ENCODE results near the gene NFIC.
"Not testable (repeated sequence)": the region's sequence is repeated elsewhere in the genome, so short reads cannot be mapped to it uniquely, and the experiment has no call there.

NFIC gene

DNA sequence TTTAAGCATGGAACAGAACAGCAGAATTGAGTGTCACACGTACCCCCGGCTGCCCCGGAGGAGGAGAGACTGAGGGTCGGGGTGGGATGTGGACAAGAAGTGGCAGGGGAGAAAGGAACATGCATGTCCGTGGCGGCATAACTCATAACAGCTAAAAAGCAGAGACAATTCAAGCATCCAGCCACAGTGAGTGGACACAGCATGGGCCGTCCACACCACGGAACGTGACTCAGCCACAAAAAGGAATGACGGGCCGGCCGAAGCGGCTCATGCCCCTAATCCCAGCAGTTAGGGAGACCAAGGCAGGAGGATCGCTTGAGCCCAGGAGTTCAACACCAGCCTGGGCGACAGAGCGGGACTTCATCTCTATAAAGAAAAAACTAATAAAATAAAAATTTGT is 126.5 kb downstream of the NFIC start:
- DNase-seq (ENCODE audit: low spot score), result no peak

DNA sequence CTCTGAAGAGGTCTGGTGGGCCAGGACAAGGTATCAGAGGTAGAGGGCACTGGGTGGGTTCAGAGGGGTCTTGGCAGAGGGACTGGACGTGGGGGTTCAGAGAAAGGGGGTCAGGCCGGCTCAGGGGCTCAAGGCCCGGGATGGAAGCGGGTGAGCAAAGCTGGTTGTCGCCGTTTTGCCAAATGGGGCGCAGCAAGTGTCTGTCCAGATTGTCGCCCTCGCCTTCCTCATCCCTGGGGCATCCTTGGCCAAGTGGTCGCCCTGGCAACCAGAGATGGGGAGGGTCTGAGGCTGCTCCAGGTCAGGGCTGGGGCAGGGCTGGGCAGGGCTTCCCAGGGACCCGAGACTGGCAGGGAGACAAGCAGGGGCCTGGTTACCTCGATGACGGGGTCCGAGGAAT is 127.3 kb downstream of the NFIC start:
- no peak for DNase-seq (ENCODE audit: low spot score)

GRCh38 chr19:3494051-3494450 is 127.7 kb downstream of the NFIC start:
- DNase-seq (ENCODE audit: low spot score), result peak; percentile 59

DNA sequence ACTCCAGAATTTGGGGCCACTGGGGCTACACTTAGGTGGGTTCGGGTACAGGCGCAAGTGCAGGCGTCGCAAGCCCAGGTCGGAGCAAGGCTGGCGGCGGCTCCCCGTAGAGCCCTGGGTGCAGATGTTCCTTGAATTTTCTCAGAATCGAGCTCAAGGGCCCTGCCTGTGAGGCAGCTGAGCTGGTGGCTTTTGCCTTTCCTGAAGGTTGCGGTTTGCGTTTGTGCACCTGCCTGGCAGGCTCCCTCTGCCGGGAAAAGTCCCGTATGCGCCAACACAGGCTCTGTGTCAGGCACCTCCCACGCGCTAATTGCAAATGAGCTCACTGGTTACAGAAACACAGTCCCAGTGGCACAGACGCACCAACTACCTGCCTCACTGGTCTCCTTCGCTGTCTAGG is 128.2 kb downstream of the NFIC start:
- no peak for DNase-seq (ENCODE audit: low spot score)

DNA sequence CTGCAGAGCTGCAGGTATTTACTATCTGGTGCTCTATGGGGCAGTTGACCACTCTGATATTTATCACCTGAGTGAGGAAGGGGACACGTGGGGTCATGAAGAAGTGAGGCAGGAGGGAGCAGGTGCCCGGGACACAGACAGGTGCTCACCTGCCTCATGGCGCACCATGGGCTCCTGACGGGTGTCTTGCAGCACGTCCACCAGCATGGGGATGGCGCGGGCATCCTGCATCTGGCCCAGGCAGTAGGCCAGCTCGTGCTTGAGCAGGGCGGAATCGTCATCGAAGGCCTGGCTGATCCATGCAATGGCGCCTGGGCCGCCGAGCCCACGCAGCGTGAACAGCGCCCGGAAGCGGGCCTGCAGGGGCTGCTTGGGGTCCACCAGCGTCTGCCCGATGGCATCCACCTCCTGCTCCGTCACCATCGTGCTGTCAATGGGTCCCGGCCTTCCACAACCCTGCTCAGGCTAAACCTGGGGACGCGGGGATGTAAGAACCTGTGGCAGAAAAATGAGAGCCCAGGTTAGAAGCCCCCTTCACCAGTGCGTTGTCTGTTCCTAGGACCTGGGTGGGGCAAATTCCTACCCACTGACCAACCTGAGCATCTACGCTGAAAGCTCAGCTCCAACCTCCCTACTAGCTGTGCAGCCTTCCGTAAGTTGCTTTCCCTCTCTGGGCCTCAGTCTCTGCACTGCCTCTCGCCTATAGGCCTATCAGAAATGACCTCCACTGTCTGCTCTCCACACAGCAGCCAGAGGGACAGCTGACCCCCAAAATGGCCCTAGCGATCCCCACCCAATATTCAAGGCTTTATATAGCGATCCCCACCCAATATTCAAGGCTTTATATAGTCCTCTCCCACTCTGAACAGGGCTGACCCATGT is 130.2 kb downstream of the NFIC start:
- no peak for DNase-seq (ENCODE audit: low spot score)

DNA sequence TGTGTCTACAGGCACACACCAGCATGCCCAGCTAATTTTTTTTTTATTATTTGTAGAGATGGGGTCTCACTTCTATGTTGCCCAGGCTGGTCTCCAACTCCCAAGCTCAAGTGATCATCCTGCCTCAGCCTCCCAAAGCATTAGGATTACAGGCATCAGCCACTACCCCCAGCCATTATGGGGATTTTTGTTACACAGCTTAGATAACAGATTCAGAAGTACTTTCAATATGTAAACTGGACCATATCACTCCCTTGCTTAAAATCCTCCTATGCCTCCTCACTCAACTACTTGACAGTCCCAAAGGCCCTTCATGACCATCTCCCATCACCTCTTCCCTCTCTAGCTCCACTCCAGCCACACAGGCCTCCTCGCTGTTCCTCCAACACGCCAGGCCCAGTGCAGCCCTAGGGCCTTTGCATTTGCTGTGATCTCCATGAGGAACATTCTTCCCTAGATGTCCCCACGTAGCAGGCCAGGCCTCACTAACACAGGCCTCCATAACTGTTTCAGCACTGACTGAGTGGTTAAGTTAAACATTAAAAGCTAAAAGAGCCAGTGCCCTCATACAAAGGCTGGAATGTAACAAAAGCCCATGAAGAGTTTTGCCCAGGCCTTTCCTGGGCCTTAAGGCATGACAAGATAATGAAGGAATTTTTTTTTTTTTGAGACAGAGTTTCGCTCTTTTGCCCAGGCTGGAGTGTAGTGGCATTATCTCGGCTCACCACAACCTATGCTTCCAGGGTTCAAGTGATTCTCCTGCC is 131.6 kb downstream of the NFIC start:
- DNase-seq (ENCODE audit: low spot score), result no peak

DNA sequence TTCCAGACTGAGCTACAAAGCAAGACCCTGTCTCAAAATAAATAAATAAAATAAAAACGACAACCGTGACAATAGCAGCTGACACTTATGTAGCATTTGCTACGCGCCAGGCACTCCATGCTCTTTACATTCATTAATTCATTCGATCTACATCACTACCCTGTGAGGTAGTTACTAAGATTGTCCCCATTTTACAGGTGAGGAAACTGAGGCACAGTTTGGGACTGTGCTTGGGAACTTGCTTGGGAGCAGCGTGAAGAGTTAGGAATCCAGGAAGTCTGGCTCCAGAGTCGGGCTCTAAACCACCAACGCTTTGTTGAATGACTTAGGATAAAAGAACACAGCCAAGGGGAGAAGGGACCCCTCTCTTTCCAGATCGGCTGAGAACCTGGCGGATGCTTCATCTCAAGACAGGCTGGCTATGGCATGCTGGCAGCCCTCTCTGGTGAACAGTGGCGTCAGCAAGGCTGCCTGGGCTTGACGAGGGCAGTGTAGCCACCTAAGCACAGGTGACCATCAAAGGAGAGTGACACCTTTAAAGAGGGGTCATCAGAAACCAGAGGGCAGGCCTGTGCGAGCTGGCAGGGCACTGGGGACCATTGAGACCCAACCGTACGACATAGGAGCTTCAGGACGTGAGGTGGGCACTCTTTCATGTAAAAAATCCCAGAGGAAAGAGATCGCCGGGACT is 133.5 kb downstream of the NFIC start:
- no peak for DNase-seq (ENCODE audit: low spot score)

GRCh38 chr19:3500429-3501101 is 134.2 kb downstream of the NFIC start, which contains the start of gene DOHH:
DOHH (minus strand) TSS chr19:3500674; CDS start chr19:3496814, 3,860 bp downstream.
- peak; percentile 100 for DNase-seq (ENCODE audit: low spot score)

DNA sequence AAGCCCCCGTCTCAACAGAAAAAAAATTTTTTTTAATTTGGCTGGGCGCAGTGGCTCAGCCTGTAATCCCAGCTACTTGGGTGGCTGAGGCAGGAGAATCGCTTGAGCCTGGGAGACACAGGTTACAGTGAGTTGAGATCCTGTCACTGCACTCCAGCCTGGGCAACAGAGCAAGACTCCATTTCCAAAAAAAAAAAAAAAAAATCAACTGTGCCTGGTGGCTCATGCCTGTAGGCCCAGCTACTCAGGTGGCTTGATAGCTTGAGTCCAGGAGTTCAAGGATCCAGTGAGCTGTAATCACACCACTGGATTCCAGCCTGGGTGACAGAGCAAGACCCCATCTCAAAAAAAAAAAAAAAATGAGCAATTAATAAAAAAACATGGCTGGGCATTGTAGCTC is 135.4 kb downstream of the NFIC start:
- no peak for DNase-seq (ENCODE audit: low spot score)

DNA sequence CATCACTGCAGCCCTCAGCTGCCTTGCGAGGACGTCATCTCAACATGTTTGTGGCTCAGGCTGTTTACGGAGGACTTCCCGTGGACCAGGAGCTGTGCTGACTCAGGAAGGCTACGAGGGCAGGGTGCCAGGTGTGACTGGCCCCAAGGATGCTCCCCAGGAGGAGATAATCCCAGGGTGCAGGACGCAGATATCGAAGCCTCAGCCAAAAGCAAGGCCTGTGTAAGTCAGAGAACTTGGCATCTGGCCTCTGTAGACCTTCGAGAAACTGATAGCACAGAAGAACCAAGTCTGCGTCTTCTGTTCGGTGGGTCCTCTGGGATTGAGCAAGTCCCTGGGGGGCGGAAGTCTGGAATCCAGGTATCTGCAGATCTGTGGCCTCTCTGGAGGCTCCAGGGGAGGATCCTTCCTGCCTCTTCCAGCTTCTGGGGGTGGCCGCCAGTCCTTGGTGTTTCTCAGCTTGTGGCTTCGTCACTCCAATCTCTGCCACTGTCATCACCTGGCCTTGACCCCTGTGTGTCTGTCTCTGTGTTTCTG is 136.7 kb downstream of the NFIC start:
- no peak for DNase-seq (ENCODE audit: low spot score)

DNA sequence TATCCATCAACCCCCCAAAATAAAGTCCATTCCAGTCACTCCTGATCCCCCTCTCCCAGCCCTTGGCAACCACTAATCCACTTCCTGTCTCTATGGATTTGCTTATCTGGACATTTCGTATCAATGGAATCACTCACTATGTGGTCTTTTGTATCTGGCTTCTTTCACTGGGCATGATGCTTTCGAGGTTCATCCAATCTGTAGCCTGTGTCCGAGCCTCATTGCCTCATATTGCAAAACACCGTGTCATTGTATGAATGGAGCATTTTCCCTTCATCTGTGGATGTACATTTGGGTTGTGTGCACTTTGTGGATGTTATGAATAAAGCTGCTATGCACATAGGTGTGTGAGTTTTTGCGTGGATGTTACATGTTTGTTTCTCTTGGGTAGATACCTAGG is 138.4 kb downstream of the NFIC start:
- DNase-seq (ENCODE audit: low spot score), result no peak

DNA sequence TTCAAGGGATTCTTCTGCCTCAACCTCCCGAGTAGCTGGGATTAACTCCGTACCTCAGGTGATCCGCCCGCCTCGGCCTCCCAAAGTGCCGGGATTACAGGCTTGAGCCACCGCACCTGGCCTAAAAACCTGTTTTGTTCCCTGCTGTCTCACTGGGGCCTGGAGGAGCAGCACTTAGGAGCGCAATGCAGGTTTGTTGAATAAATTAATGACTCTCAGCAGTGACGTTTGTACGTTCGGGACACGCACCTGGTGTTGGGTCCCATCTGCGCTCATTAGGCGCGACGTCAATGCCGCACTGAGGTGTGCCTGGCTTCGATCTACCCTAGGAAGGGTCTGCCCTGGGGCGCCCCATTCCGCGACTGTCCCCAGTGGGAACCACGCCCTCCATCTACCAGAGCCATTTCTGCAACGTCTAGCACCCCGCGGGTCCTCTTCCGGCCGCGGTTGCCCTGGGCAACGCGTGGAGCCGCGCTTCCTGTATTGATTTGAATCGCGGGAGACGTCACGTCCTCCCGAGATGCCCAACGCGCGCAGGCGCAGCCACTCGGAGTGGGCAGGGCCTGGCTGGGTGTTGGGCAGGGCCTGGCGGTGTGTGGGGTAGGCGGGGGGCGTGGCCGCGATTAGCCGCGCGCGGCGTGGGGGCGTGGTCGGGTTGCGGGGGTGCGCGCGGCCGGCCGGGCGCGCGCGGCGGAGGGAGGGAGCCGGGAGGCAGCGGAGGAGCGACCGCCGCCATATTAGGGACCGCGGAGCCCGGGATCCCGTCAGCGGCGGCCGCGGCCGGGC is 139.4 kb downstream of the NFIC start, which contains the start of gene FZR1:
Gene FZR1 (plus strand): TSS at position 714 of the 786 bp plus-strand sequence. CDS start 16,679 bp downstream, outside the sequence.
- DNase-seq (ENCODE audit: low spot score), result peak; percentile 99

DNA sequence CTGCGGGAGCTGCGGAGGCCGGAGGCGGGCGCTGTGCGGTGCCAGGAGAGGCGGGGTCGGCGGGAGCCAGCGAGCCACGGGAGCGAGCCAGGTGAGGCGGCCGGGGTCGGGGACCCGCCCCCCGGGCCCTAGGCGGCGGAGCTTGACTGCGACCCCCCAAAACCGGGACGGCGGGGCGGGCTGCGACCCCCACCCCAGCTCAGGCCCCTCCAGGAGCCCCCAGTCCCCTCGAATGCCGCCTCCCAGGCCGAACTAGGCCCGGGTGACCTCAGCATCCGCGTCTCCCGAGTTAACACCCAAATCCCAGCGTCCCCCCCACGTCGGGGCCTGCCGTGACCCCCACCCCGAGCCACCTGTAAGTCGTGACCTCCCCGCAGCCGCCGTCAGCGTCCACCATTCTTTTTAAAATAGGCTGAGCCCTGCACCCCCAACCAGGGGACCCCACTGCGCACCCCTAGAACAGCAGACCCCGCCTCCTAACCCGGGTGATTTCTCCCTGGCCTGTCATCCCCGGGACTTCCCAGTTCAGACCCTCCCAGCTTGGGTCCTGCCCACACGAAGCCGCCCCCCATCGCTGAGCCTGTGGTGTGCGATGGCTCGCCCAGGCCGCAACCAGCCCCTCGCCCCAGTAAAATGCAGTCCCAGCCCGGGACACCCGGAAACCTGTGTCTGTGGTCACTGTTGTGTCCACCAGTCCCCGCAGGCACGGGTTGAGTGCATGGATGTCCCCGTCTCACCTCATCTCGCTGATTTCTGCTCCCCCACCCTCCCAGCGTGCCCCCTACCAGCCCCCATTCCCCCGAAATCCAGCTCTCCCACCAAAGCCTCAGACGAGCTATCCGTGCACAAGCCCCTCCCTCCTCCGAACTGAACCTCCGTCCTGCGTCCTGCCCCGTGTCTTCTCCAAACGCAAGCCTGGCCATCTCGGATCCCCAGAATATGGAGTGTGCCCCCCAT is 140.3 kb downstream of the NFIC start:
- no peak for DNase-seq (ENCODE audit: low spot score)

- DNase-seq (ENCODE audit: low spot score), result no peak
Observed at GRCh38 chr19:3507371-3508120, 141.2 kb downstream of the NFIC start.

- DNase-seq (ENCODE audit: low spot score), result not testable (repeated sequence)
Observed at GRCh38 chr19:3508121-3508661, 141.8 kb downstream of the NFIC start.

- no peak for DNase-seq (ENCODE audit: low spot score)
Observed at GRCh38 chr19:3508771-3509535, 142.6 kb downstream of the NFIC start.

DNA sequence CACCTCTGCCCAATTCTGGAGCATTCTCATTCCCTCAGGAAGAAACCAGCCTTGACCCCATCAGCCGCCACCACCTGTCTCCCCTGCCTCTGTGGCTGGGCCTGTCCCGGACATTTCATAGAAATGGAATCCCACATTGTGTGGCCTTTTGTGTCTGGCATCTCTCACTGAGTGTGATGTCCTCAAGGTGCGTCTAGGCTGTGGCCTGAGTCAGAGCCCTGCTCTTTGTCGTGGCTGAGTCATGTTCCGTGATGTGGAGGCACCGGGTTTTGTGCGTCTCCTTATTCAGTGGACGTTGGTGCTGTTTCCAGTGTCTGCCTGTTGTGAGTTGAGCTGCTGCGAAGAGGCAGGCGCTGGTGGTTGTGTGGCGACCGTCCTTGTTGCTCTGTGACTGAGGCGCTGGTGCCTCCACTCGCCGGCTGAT is 143.2 kb downstream of the NFIC start:
- DNase-seq (ENCODE audit: low spot score), result no peak

DNA sequence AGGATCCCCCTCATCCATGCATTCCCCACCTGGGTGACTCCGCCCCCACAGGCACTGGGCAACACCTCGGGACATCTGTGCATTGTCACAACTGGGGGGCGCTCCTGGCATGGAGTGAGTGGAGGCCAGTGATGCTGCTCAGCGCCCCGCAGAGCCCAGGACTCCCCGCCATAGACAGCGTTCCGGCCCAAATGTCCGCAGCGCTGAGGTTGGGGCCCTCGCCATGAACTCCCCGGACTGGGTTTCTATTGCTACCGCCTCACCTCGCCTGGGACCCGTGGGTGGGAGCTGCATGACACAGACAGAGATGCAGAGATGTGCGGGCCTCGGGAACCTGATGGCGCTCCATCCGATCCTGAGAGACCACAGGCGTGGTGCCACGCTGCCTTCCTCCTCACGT is 144.3 kb downstream of the NFIC start:
- no peak for DNase-seq (ENCODE audit: low spot score)
